AG09319 (cell line): ENCODE data around the gene RAD51B.

Experiments used
- DNase-seq: peaks from one replicate; pipeline ENCODE4 v3.0.0-alpha.2; 2010; ENCODE audit warnings: low read depth; ENCODE audit errors: extremely low read depth
- TF ChIP-seq, protein P1 (sequence below): IDR thresholded peaks from 2 replicates; pipeline ENCODE4 v1.5.1; 2011; ENCODE audit warnings: low read depth, mild to moderate bottlenecking, inconsistent platforms, low read length, moderate library complexity

Gene RAD51B

DNA sequence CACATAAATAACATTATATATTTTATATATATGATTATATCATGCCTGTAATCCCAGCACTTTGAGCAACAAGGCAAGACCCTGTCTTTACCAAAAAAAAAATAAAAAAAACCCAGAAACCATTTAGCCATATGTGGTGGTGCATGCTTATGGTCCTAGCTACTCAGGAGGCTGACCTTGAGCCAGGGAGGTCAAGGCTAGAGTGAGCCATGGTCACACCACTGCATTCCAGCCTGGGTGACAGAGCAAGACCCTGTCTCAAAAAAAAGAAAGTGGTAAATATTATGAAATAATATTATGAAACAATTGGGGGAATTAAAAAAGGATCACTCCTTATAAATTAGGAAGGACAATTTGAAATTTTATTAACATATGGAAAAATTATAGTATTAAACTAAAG, 16.0 kb downstream of the RAD51B start:
- TF ChIP-seq, protein P1, sequence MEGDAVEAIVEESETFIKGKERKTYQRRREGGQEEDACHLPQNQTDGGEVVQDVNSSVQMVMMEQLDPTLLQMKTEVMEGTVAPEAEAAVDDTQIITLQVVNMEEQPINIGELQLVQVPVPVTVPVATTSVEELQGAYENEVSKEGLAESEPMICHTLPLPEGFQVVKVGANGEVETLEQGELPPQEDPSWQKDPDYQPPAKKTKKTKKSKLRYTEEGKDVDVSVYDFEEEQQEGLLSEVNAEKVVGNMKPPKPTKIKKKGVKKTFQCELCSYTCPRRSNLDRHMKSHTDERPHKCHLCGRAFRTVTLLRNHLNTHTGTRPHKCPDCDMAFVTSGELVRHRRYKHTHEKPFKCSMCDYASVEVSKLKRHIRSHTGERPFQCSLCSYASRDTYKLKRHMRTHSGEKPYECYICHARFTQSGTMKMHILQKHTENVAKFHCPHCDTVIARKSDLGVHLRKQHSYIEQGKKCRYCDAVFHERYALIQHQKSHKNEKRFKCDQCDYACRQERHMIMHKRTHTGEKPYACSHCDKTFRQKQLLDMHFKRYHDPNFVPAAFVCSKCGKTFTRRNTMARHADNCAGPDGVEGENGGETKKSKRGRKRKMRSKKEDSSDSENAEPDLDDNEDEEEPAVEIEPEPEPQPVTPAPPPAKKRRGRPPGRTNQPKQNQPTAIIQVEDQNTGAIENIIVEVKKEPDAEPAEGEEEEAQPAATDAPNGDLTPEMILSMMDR, result no peak

DNA sequence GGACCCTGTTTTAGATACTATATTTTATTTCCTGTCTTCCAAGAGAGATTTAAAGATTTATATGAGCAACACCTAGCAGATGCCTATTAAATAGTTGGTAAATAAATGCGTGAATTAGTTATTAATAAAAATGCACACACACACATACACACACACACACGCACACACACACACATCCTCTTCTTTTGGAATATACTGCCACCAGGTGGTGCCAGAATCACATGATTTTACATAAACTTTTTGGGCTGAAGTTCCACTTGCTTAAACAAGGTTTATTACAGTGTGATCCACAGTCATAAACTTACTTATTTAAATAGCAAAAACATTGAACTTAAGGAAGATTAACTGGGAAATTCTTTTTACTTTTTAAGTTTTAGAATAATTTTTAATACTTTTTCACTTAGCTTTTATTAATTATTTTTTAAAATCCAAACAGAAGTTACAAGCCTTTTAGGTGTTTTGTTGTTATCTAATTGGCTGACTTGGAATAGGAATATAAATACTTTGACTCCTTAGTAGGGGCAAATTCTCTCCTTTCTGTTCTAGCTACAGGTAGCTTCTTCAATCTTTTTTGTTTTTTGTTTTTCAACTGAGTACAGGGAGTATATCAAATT, 17.5 kb downstream of the RAD51B start:
- peak; percentile 45 for DNase-seq
- TF ChIP-seq, protein P1, result peak; percentile 64

More for the DNA sequence above, 16.0 kb downstream of the RAD51B start:
- DNase-seq, result no peak

DNA sequence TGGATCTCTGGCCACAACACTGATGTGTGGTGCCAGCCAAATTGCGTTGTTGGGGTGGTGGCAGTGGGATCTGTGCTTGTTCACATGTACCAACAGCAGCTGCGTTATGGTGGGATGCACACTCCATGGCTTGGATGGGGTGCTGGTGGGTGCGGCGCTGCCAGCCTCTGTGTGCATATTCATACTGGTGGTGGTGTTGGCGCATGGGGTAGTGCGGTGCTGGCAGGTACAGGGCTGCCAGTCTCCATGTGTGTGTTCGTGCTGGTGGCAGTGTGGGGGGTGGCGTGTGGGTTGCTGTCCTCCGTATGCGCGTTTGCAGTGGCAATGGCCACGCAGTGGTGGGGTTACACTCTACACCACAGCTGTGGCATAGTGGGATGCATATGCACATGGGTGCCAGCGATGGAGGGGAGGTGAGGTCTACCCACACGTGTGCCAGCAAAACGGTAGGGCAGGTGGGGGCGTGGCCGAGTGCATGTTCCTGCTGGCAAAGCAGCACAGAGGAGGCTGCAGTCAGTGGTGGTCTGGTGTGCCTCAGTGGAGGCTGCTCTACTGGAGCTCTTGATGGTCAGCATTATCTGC, 26.5 kb downstream of the RAD51B start:
- TF ChIP-seq, protein P1, result no peak
- DNase-seq, result no peak

DNA sequence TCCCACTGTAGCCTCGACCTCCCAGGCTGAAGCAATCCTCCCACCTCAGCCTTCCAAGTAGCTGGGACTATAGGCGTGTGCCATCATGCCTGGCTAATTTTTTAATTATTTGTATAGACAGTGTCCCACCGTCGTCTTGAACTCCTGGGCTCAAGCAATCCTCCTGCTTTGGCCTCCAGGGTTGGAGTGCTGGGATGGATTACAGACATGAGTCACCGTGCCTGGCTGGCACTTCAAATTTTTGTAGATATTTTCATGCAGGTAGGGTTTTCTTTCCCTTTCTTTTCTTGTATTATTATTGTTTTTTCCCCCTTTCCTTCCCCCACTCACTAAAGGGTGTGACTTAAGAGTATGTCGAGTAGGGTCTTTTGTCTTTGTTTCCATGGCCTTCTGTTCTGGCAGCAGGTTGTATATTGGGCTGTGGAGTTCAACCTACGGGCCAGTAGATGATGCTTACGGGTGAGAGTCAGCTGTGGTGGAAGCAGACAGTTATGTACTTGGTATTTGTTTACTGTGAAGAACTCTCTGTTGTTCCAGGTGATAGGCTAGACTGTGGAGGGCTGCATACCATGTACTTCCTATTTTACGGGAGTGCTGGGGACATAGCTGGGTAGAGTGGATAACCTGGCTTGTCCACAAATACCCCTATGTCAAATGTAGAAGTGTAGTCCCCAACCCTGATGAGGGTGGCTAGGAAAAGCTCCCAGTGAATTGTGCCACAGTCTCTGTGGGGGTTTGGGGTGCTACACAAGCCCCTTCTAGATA, 30.7 kb downstream of the RAD51B start:
- TF ChIP-seq, protein P1, result no peak
- no peak for DNase-seq

DNA sequence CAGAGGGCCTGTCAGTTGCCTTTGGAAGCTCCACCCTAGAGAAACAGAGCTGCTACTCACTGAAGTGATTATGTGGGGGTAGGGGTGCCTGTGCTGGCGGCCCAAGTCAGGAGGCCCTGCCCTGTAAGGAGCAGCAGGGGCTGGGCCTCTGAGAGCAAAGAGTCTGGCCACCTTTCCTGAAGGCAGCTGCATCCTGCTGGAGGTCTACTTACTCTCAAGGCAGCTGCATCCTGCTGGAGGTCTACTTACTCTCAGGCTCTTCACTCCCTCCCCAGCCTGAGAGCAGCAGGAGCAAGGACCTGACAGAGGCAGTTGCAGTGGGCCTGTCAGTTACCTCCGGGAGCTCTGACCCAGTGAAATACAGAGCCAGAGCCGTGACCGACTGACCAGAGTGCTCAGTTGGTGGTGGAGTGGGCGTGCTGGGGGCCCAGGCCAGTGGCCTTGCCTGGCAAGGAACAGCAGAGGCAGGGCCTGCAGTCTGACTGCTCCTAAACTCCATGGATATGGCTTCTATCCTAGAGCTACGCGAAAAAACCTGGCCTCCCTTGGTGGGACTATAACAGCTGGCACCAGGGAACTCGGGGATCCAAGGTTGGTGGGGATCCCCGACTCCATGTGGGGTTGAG, 32.3 kb downstream of the RAD51B start:
- no peak for DNase-seq
- TF ChIP-seq, protein P1, result no peak

DNA sequence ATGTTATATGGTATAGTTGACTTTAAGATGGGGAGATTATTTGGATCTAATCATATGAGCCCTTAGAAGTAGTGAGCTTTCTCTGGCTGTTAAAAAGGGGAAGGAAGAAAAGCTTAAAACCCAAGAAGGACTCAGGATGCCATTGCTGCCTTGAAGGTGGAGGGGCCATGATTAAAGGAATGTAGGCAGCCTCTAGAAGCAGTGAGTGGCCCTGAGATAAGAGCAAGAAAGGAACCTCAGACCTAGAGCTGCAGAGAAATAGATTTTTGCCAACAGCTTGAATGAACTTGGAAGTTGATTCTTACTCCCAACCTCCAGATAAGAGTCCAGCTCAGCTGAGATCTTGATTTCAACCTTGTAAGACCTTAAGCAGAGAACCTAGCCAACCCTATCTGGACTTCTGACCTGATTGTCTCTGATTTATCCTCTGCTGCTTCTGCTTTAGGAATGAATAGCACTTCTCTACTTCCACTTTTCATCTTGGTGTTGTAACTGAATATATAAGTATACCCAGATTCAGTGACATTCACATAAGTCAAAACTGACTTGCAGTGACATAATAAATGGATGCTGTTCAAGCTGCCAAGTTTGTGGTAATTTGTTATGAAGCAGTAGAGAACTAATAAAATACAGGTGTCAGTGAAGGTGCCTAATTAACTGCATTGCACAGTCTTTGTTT, 33.5 kb downstream of the RAD51B start:
- TF ChIP-seq, protein P1, result no peak
- no peak for DNase-seq
